Measurements from ENCODE around the gene HOXC4. TPM values are rescaled to one million over a fixed set of nuclear protein-coding genes. Genes with fewer than 3 reads are reported as not detected.

HOXC4 gene
- total and polyA plus RNA-seq, 2 donors (not counting 1 experiment from before 2014, with no cell fraction given), result 0.17 TPM

- Histone ChIP-seq H2AFZ (ENCODE audit: low read length) (peak within 1 kb of the TSS; percentile 30), H3K4me3 (replicated peaks in 1 of 4; ENCODE audit: control extremely low read depth in 1 of 4, insufficient read depth in 1 of 4, low read depth in 3 of 4, low read length in 4 of 4) (peak within 1 kb of the TSS; percentile 31 to 51 (median 45)), H3K27me3 (ENCODE audit: control insufficient read depth, insufficient read depth, low read length) (peaks cover 36% of the 10 kb centered on the region), H3K4me2 (ENCODE audit: extremely low read depth, insufficient read depth, low read length) (peak within 1 kb of the TSS; percentile 54), H3K79me2 (ENCODE audit: control insufficient read depth, insufficient read depth, low read length) (no peaks in the 10 kb centered on the region), H3K4me1 (ENCODE audit: control insufficient read depth, extremely low read depth, insufficient read depth, low read length) (peaks cover 2% of the 10 kb centered on the region), H3K36me3 (ENCODE audit: control insufficient read depth, insufficient read depth, low read length) (no peaks in the 10 kb centered on the region), H3K9ac (ENCODE audit: insufficient read depth, low read length) (peak within 1 kb of the TSS; percentile 30), H4K20me1 (ENCODE audit: control insufficient read depth, extremely low read depth, insufficient read depth, low read length) (no peaks in the 10 kb centered on the region), H3K9me3 (ENCODE audit: control insufficient read depth, insufficient read depth, low read depth, low read length) (no peaks in the 10 kb centered on the region), H3K27ac (ENCODE audit: insufficient read depth, low read length) (no peak within 1 kb of the TSS)
- peak; percentile 34 to 74 for DNase-seq (ENCODE audit: low read depth in 2 of 2)
- TF ChIP-seq EZH2 (IDR thresholded peaks at IDR 0.05; ENCODE audit: low read length, missing control alignments), result no peak
- peak; percentile 89 to 93 for TF ChIP-seq CTCF (conservative IDR thresholded peaks at IDR 0.05 in 1 of 2, IDR thresholded peaks at IDR 0.05 in 1 of 2; ENCODE audit: low read depth in 1 of 2, low read length in 2 of 2)
These were observed 21.0 kb upstream of the HOXC4 start, which contains the start of gene HOXC5 for GRCh38 chr12:54032627-54033100. HOXC5 (plus strand) TSS chr12:54033050; CDS start chr12:54033123, 73 bp downstream.

- no peaks in the 10 kb centered on the region for H3K79me2 ChIP-seq (ENCODE audit: control insufficient read depth, insufficient read depth, low read length)
- DNase-seq (ENCODE audit: low read depth in 2 of 2), result no peak
- H3K4me1 ChIP-seq (ENCODE audit: control insufficient read depth, extremely low read depth, insufficient read depth, low read length), result peaks cover 2% of the 10 kb centered on the region
- H3K9me3 ChIP-seq (ENCODE audit: control insufficient read depth, insufficient read depth, low read depth, low read length), result no peaks in the 10 kb centered on the region
- no peaks in the 10 kb centered on the region for H3K36me3 ChIP-seq (ENCODE audit: control insufficient read depth, insufficient read depth, low read length)
- H3K4me3 ChIP-seq (replicated peaks in 1 of 4; ENCODE audit: control extremely low read depth in 1 of 4, insufficient read depth in 1 of 4, low read depth in 3 of 4, low read length in 4 of 4), result peak overlapping the region; percentile 31 to 51 (median 45)
- H3K9ac ChIP-seq (ENCODE audit: insufficient read depth, low read length), result peak overlapping the region; percentile 30
- peak overlapping the region; percentile 30 for H2AFZ ChIP-seq (ENCODE audit: low read length)
- TF ChIP-seq EZH2 (IDR thresholded peaks at IDR 0.05; ENCODE audit: low read length, missing control alignments), result peak; percentile 76
- TF ChIP-seq CTCF (conservative IDR thresholded peaks at IDR 0.05 in 1 of 2, IDR thresholded peaks at IDR 0.05 in 1 of 2; ENCODE audit: low read depth in 1 of 2, low read length in 2 of 2), result no peak
- peaks cover 36% of the 10 kb centered on the region for H3K27me3 ChIP-seq (ENCODE audit: control insufficient read depth, insufficient read depth, low read length)
- H4K20me1 ChIP-seq (ENCODE audit: control insufficient read depth, extremely low read depth, insufficient read depth, low read length), result no peaks in the 10 kb centered on the region
- peak overlapping the region; percentile 54 for H3K4me2 ChIP-seq (ENCODE audit: extremely low read depth, insufficient read depth, low read length)
- H3K27ac ChIP-seq (ENCODE audit: insufficient read depth, low read length), result no peak overlapping the region
These were observed 20.3 kb upstream of the HOXC4 start for GRCh38 chr12:54033106-54033979.

DNA sequence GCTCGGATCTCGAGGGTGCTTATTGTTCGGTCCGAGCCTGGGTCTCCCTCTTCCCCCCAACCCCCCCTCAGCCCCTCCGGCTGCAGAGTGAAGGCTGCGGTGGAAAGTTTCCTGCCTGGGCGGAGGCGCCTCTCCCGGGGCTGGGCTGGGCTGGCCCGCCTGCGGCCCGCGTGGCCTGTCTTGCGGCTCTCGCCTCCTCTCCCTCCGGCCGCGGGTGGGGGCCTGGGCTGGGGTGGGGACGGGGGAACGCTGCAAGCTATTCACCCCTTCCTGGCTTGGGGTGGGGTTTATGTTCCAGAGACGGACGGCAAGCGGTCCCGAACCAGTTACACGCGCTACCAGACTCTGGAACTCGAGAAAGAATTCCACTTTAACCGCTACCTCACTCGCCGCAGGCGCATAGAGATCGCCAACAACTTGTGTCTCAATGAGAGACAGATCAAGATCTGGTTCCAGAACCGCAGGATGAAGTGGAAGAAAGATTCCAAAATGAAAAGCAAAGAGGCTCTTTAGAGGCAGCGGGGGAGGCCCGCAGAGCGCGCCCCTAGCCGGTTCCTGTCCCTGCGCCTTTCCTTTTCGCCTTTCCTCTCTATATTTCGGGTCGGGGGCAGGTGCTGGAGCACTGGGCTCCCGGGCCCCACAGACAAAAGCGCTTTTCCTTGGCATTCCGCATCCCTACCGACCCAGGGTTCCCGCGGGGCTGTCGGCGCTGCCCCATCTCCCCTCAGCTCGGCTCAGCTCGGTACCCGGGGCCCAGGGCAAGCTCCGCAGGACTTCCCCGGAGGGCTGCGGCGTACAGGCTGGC, 19.5 kb upstream of the HOXC4 start:
- H3K4me1 ChIP-seq (ENCODE audit: control insufficient read depth, extremely low read depth, insufficient read depth, low read length), result peaks cover 2% of the 10 kb centered on the region
- H2AFZ ChIP-seq (ENCODE audit: low read length), result no peak overlapping the region
- H3K79me2 ChIP-seq (ENCODE audit: control insufficient read depth, insufficient read depth, low read length), result no peaks in the 10 kb centered on the region
- H4K20me1 ChIP-seq (ENCODE audit: control insufficient read depth, extremely low read depth, insufficient read depth, low read length), result no peaks in the 10 kb centered on the region
- peak overlapping the region in 1 of 4 experiments; percentile 51 for H3K4me3 ChIP-seq (replicated peaks in 1 of 4; ENCODE audit: control extremely low read depth in 1 of 4, insufficient read depth in 1 of 4, low read depth in 3 of 4, low read length in 4 of 4)
- TF ChIP-seq CTCF (conservative IDR thresholded peaks at IDR 0.05 in 1 of 2, IDR thresholded peaks at IDR 0.05 in 1 of 2; ENCODE audit: low read depth in 1 of 2, low read length in 2 of 2), result no peak
- TF ChIP-seq EZH2 (IDR thresholded peaks at IDR 0.05; ENCODE audit: low read length, missing control alignments), result peak; percentile 26
- no peaks in the 10 kb centered on the region for H3K9me3 ChIP-seq (ENCODE audit: control insufficient read depth, insufficient read depth, low read depth, low read length)
- no peak overlapping the region for H3K27ac ChIP-seq (ENCODE audit: insufficient read depth, low read length)
- no peak overlapping the region for H3K9ac ChIP-seq (ENCODE audit: insufficient read depth, low read length)
- H3K4me2 ChIP-seq (ENCODE audit: extremely low read depth, insufficient read depth, low read length), result no peak overlapping the region
- no peaks in the 10 kb centered on the region for H3K36me3 ChIP-seq (ENCODE audit: control insufficient read depth, insufficient read depth, low read length)
- H3K27me3 ChIP-seq (ENCODE audit: control insufficient read depth, insufficient read depth, low read length), result peaks cover 37% of the 10 kb centered on the region
- no peak for DNase-seq (ENCODE audit: low read depth in 2 of 2)

Measured in fibroblast of lung (primary cell).